SJCRH30 (cell line): Measurements from ENCODE around the gene RUNX2. TPM values are rescaled to one million over a fixed set of nuclear protein-coding genes. Genes with fewer than 3 reads are reported as not detected.
A peak's percentile ranks its signal among the peaks of the same experiment; 100 is the strongest.

Experiments used
- DNase-seq, 2 experiments: peaks; one replicate each; pipeline ENCODE4 v3.0.0-alpha.2; 2015 to 2020
- H3K27ac ChIP-seq: fragments of 250-450 bp; sonication (Bioruptor Pico); 2 replicates; pipeline ENCODE4 v1.5.1; 2020; ENCODE audit warnings: mild to moderate bottlenecking, moderate library complexity
- H3K27me3 ChIP-seq: fragments of 250-450 bp; sonication (Bioruptor Pico); 2 replicates; pipeline ENCODE4 v1.5.1; 2020; ENCODE audit warnings: mild to moderate bottlenecking, moderate library complexity
- H3K36me3 ChIP-seq: fragments of 250-450 bp; sonication (Bioruptor Pico); 2 replicates; pipeline ENCODE4 v1.5.1; 2020; ENCODE audit warnings: mild to moderate bottlenecking, moderate library complexity
- H3K4me1 ChIP-seq: fragments of 250-450 bp; sonication (Bioruptor Pico); 2 replicates; pipeline ENCODE4 v1.5.1; 2020; ENCODE audit warnings: mild to moderate bottlenecking, moderate library complexity
- H3K4me3 ChIP-seq: fragments of 250-450 bp; sonication (Bioruptor Pico); 2 replicates; pipeline ENCODE4 v1.5.1; 2020; ENCODE audit warnings: mild to moderate bottlenecking, moderate library complexity
- H3K9me3 ChIP-seq: fragments of 250-450 bp; sonication (Bioruptor Pico); replicated peaks from 2 replicates; pipeline ENCODE4 v1.5.1; 2020; ENCODE audit warnings: mild to moderate bottlenecking, moderate library complexity
- total RNA-seq: library from RNA; depleted of rRNA; stranded (reverse); fragments of >200 nt; shearing (Covaris generic); gene quantifications from 2 replicates; pipeline ENCODE4 v1.2.3, GENCODE V29; 2014

RUNX2 gene
- total RNA-seq, 1 experiment from 2014 or later = 50.5 TPM

- H3K4me3 ChIP-seq = no peak overlapping the region
- H3K9me3 ChIP-seq = no peaks in the 10 kb centered on the region; the same call in 1 of the 2 replicates
- H3K27me3 ChIP-seq = no peaks in the 10 kb centered on the region
- H3K27ac ChIP-seq = no peak overlapping the region
- DNase-seq = no peak
- peaks cover 9% of the 10 kb centered on the region for H3K4me1 ChIP-seq
- no peaks in the 10 kb centered on the region for H3K36me3 ChIP-seq
Measured at GRCh38 chr6:45675634-45676033, 347.5 kb downstream of the RUNX2 start.

- H3K4me3 ChIP-seq = no peak overlapping the region
- peaks cover 9% of the 10 kb centered on the region for H3K4me1 ChIP-seq
- H3K9me3 ChIP-seq = no peaks in the 10 kb centered on the region; the same call in 1 of the 2 replicates
- H3K27me3 ChIP-seq = no peaks in the 10 kb centered on the region
- no peak overlapping the region for H3K27ac ChIP-seq
- no peaks in the 10 kb centered on the region for H3K36me3 ChIP-seq
- DNase-seq = no peak
Measured at GRCh38 chr6:45676380-45676779, 348.2 kb downstream of the RUNX2 start.

DNA sequence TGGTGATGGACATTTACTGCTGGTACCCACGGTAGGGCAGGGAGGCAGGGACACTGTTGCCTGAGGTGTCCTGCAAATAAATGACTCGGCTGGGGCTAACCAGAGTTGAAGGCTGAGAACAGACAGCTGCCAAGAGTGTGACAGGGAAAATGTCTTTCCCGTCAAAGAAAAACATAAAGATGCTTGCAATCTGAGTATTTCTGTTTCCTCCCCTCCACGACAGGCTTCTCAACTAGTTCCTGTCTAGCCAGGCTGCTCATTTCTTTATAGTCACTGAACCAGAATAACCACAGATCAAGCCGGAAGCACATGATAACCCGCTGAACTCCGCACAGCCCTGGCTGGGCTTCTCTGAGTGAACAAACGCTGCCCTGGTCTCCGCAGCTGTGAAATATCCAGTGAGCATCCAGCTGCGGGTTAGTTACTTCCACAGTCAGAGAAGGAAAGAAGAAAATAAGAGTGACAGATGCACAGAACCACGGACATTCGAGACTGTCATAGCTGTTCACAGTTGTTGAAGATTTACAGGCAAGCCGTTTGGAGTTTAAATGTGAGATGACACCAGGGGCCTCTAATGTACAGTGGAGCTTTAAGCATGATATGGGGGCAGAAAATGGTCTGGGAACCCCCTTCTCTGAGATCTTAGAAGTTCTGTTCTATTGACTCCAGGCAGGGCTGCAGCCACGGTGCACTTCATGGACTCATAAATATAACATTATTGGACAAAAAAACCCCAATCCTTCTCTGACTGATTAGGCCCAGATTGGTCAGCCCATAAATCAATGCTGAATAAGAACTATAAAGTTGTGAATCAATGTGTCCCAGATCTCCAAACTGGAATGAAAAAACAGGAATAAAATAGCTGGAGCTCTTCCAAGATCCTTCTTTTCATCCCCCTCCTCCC, 349.5 kb downstream of the RUNX2 start:
- no peaks in the 10 kb centered on the region for H3K27me3 ChIP-seq
- peaks cover 3% of the 10 kb centered on the region; the same call in 1 of the 2 replicates for H3K9me3 ChIP-seq
- H3K36me3 ChIP-seq = no peaks in the 10 kb centered on the region
- peaks cover 9% of the 10 kb centered on the region for H3K4me1 ChIP-seq
- H3K27ac ChIP-seq = peak overlapping the region; percentile 48
- DNase-seq = peak; percentile 60 to 76
- peak overlapping the region; percentile 18 for H3K4me3 ChIP-seq

DNA sequence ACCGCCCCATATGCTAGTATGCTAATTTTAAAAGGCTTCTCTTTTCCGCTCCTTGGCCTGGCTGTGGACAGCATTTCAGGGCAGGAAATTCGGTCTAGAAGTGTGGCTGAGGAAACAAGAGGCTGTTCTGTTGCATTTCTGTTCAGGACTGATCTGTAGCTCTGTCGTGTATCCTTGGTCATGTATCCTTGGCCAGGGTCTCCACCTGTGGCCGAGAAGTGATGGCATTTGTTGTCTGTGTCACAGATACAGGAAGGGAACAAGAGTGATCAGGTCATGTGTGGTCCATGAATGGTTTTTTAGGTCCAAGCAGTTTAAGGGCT, 350.1 kb downstream of the RUNX2 start:
- no peak overlapping the region for H3K4me3 ChIP-seq
- peak overlapping the region; percentile 48 for H3K27ac ChIP-seq
- DNase-seq = no peak
- no peaks in the 10 kb centered on the region for H3K27me3 ChIP-seq
- H3K9me3 ChIP-seq = peaks cover 3% of the 10 kb centered on the region; the same call in 1 of the 2 replicates
- no peaks in the 10 kb centered on the region for H3K36me3 ChIP-seq
- peaks cover 9% of the 10 kb centered on the region for H3K4me1 ChIP-seq

- H3K9me3 ChIP-seq = peaks cover 3% of the 10 kb centered on the region; the same call in 1 of the 2 replicates
- H3K27me3 ChIP-seq = no peaks in the 10 kb centered on the region
- peaks cover 9% of the 10 kb centered on the region for H3K4me1 ChIP-seq
- no peak overlapping the region for H3K4me3 ChIP-seq
- no peaks in the 10 kb centered on the region for H3K36me3 ChIP-seq
- H3K27ac ChIP-seq = no peak overlapping the region
- DNase-seq = no peak
Measured at GRCh38 chr6:45679163-45679562, 351.0 kb downstream of the RUNX2 start.

DNA sequence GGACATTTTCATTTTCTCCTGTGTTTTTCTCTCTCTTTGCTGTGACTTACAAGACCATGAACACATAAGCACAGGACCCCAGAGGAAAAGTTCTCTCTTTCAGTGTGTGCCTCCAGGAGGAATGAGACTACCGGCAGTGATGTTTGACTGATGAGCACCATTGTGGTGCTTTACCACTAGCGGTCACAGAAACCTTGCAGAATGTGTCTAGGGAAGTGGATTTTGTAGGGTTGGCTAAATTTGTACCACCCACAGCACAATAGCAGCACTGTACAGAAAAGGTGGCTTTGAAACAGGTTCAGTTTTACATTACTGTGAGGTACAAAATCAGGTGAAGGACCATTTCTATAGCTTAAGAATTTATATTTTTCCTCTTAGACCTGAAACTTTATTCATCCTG, 351.5 kb downstream of the RUNX2 start:
- no peak overlapping the region for H3K27ac ChIP-seq
- peaks cover 12% of the 10 kb centered on the region for H3K4me1 ChIP-seq
- peaks cover 5% of the 10 kb centered on the region; the same call in 1 of the 2 replicates for H3K9me3 ChIP-seq
- H3K4me3 ChIP-seq = no peak overlapping the region
- no peaks in the 10 kb centered on the region for H3K27me3 ChIP-seq
- no peak for DNase-seq
- H3K36me3 ChIP-seq = no peaks in the 10 kb centered on the region

- Histone ChIP-seq H3K27me3 (no peaks in the 10 kb centered on the region), H3K27ac (no peak overlapping the region), H3K4me1 (peaks cover 22% of the 10 kb centered on the region), H3K9me3 (peaks cover 8% of the 10 kb centered on the region; the same call in 1 of the 2 replicates), H3K36me3 (no peaks in the 10 kb centered on the region), H3K4me3 (no peak overlapping the region)
- DNase-seq = peak; percentile 30 to 38
Measured at GRCh38 chr6:45681860-45682511, 353.9 kb downstream of the RUNX2 start.

GRCh38 chr6:45684476-45684875, 356.3 kb downstream of the RUNX2 start:
- Histone ChIP-seq H3K4me1 (peaks cover 15% of the 10 kb centered on the region), H3K27ac (no peak overlapping the region), H3K4me3 (no peak overlapping the region), H3K36me3 (no peaks in the 10 kb centered on the region), H3K27me3 (no peaks in the 10 kb centered on the region), H3K9me3 (peaks cover 8% of the 10 kb centered on the region; the same call in 1 of the 2 replicates)
- DNase-seq = no peak

- Histone ChIP-seq H3K27me3 (no peaks in the 10 kb centered on the region), H3K36me3 (no peaks in the 10 kb centered on the region), H3K4me1 (peaks cover 15% of the 10 kb centered on the region), H3K9me3 (peaks cover 8% of the 10 kb centered on the region; the same call in 1 of the 2 replicates), H3K4me3 (no peak overlapping the region), H3K27ac (peak overlapping the region; percentile 12; the same call in 1 of the 2 replicates)
- DNase-seq = peak; percentile 80 to 82
Measured at GRCh38 chr6:45685076-45685475, 356.9 kb downstream of the RUNX2 start.

GRCh38 chr6:45686841-45687569, 358.9 kb downstream of the RUNX2 start:
- no peaks in the 10 kb centered on the region for H3K27me3 ChIP-seq
- peaks cover 15% of the 10 kb centered on the region for H3K4me1 ChIP-seq
- H3K4me3 ChIP-seq = no peak overlapping the region
- peaks cover 8% of the 10 kb centered on the region; the same call in 1 of the 2 replicates for H3K9me3 ChIP-seq
- H3K36me3 ChIP-seq = no peaks in the 10 kb centered on the region
- no peak overlapping the region for H3K27ac ChIP-seq
- DNase-seq = no peak

GRCh38 chr6:45687570-45687969, 359.4 kb downstream of the RUNX2 start:
- H3K9me3 ChIP-seq = peaks cover 5% of the 10 kb centered on the region; the same call in 1 of the 2 replicates
- no peaks in the 10 kb centered on the region for H3K36me3 ChIP-seq
- peaks cover 15% of the 10 kb centered on the region for H3K4me1 ChIP-seq
- no peak for DNase-seq
- no peaks in the 10 kb centered on the region for H3K27me3 ChIP-seq
- H3K4me3 ChIP-seq = no peak overlapping the region
- H3K27ac ChIP-seq = no peak overlapping the region

GRCh38 chr6:45688180-45688579, 360.1 kb downstream of the RUNX2 start:
- Histone ChIP-seq H3K36me3 (no peaks in the 10 kb centered on the region), H3K4me3 (no peak overlapping the region), H3K27me3 (no peaks in the 10 kb centered on the region), H3K9me3 (peaks cover 5% of the 10 kb centered on the region; the same call in 1 of the 2 replicates), H3K4me1 (peaks cover 15% of the 10 kb centered on the region), H3K27ac (no peak overlapping the region)
- no peak for DNase-seq

DNA sequence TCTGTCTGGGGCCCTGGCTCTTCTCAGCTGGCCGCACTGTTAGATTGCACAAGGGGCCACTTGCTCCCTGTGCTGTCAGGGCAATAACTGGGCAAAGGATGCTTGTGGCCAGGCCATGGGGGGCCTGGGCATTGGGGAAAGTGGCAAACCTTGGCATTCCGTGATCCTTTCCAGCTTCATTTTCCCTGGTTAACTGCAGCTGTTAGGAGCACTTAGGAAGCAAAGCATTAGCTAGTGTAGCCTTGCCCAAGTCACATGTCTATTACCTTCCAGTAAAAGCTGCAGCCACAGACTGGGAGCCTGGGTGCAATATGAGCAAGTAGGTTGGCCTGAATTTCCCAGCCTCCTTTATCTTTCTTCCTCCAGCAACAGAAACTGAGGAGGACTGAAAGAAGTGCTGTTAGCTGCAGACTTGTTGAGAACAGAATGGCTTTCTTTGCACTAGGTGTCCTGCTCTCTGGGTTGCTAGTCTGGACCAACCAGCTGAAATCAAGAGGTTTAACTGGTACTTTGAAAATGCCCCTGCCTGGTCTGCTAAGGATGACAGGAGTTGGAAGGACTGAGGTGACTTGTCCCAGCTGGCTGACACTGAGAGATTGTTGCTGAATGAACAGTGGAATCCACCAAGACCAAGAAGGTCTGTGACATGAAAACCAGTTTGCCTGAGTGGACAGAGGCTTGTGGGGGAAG, 361.9 kb downstream of the RUNX2 start:
- H3K27me3 ChIP-seq = no peaks in the 10 kb centered on the region

GRCh38 chr6:45690846-45691245, 362.7 kb downstream of the RUNX2 start:
- DNase-seq = no peak
- Histone ChIP-seq H3K4me3 (no peak overlapping the region), H3K27ac (no peak overlapping the region), H3K4me1 (peaks cover under 1% of the 10 kb centered on the region; the same call in 1 of the 2 replicates), H3K36me3 (no peaks in the 10 kb centered on the region), H3K9me3 (no peaks in the 10 kb centered on the region), H3K27me3 (no peaks in the 10 kb centered on the region)

More for the DNA sequence above, 361.9 kb downstream of the RUNX2 start:
- H3K36me3 ChIP-seq = no peaks in the 10 kb centered on the region
- H3K9me3 ChIP-seq = no peaks in the 10 kb centered on the region
- peaks cover 8% of the 10 kb centered on the region for H3K4me1 ChIP-seq
- H3K4me3 ChIP-seq = no peak overlapping the region
- H3K27ac ChIP-seq = no peak overlapping the region
- peak in 1 of 2 experiments; percentile 32 for DNase-seq
